Skin epidermis (tissue), 12 donors: Measurements from ENCODE around the gene MPP2.

Source experiments
- H3K27ac ChIP-seq, 21 experiments: fragments of 200-600 bp; sonication (generic) in 11 of 21; one replicate each; pipeline ENCODE4 v1.5.0; 2020; ENCODE audit warnings: mild to moderate bottlenecking in 3 of 21, inconsistent platforms in 2 of 21, moderate library complexity in 2 of 21
- H3K4me3 ChIP-seq, 7 experiments: fragments of 200-600 bp; sonication (generic) in 2 of 7; one replicate each; pipeline ENCODE4 v1.5.0; 2020; ENCODE audit warnings: inconsistent platforms in 2 of 7, mild to moderate bottlenecking in 2 of 7, moderate library complexity in 1 of 7

The MPP2 gene

GRCh38 chr17:43831633-43832032 is 75.7 kb downstream of the MPP2 start:
- peak overlapping the region in 1 of 7 experiments; percentile 77 for H3K4me3 ChIP-seq
- H3K27ac ChIP-seq: no peak overlapping the region

DNA sequence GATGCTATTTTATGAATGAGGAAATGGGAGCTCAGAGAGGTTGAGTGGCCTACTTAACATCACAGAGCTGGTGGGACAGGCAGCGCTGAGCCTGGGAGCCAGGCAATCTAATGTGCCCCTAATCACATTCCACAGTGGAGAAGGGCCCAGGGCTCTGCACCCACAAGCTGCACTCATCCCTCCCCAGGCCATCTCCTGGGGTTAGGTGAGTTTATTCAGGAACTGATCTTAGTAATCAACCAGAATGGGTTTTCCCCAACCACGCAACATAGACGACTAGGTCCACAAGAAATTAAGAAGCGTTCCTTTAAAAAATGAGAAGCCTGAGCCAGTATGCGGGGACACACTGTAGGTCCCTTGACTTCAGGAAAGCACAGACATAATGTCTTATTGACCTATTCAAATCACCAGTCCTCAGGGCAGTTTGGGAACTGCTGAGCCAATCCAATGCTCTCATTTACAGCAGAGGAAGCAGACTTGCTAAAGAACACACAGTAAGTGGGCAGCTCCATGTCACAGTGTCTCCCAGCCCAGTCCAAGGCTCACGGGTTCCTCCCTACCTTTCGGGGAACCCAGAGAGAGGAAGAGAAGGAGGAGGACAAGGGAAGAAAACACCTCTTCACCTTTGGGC is 76.7 kb downstream of the MPP2 start:
- H3K27ac ChIP-seq: no peak overlapping the region

GRCh38 chr17:43829738-43830137 is 77.6 kb downstream of the MPP2 start:
- Histone ChIP-seq H3K4me3 (no peak overlapping the region), H3K27ac (no peak overlapping the region)

More for the DNA sequence above, 76.7 kb downstream of the MPP2 start:
- H3K4me3 ChIP-seq: no peak overlapping the region

GRCh38 chr17:43827596-43827995 is 79.7 kb downstream of the MPP2 start:
- no peak overlapping the region for H3K27ac ChIP-seq
- H3K4me3 ChIP-seq: no peak overlapping the region

- H3K4me3 ChIP-seq: no peak overlapping the region
- H3K27ac ChIP-seq: no peak overlapping the region
Observed at GRCh38 chr17:43826206-43826605, 81.1 kb downstream of the MPP2 start.

DNA sequence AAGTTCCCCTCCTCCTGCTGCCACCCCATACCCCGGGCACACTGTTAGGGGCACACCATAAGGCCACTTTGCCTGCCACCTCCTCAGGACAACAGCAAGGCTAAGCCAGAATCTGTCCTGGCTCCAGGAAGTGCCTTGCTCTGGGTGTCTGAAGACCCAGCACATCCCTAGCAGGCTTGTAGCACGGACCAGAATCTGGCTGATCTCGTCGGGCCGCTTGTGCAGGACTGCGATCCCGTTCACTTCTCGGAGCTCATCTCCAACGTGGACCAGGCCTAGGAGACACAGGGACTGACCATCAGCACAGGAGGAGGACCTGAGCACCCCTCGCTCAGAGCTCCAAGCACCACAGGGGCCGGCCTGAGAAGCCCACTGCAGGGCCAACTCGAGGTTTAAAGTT is 81.8 kb downstream of the MPP2 start:
- H3K27ac ChIP-seq: no peak overlapping the region
- H3K4me3 ChIP-seq: no peak overlapping the region
